Sigmoid colon (tissue), 7 donors: ENCODE measurements around the gene S100A14. TPM values are rescaled to one million over a fixed set of nuclear protein-coding genes. Genes with fewer than 3 reads are reported as not detected.

ENCODE experiments used
- DNase-seq: peaks from one replicate; pipeline ENCODE4 v3.0.0-alpha.2; 2019
- H3K27ac ChIP-seq, 4 donors: fragments of 200-600 bp; sonication (generic); one replicate each; pipeline ENCODE4 v1.5.1; 2016 to 2019; ENCODE audit warnings: mild to moderate bottlenecking in 1 of 4
- H3K27me3 ChIP-seq, 3 donors: fragments of 200-600 bp; sonication (generic); one replicate each; pipeline ENCODE4 v1.5.1; 2019; ENCODE audit warnings: mild to moderate bottlenecking in 1 of 3
- H3K36me3 ChIP-seq, 4 donors: fragments of 200-600 bp; sonication (generic); one replicate each; pipeline ENCODE4 v1.5.1; 2016 to 2019
- H3K4me1 ChIP-seq, 4 donors: fragments of 200-600 bp; sonication (generic); one replicate each; pipeline ENCODE4 v1.5.1; 2017 to 2019
- H3K4me3 ChIP-seq, 4 donors: fragments of 200-600 bp; sonication (generic); one replicate each; pipeline ENCODE4 v1.5.1; 2017 to 2019; ENCODE audit warnings: mild to moderate bottlenecking in 2 of 4, moderate library complexity in 1 of 4
- H3K9me3 ChIP-seq, 4 donors: fragments of 200-600 bp in 3 of 4; sonication (generic) in 3 of 4; one replicate each; pipeline versions ENCODE4 v1.5.1 to v1.6.1; 2013 to 2019
- CTCF ChIP-seq, 4 experiments: fragments of 450-650 bp in 3 of 4; fragments of 200-600 bp in 1 of 4; IDR thresholded peaks; one replicate each; pipeline ENCODE4 v1.5.1; 2016 to 2019; ENCODE audit warnings: antibody characterized with exemption in 4 of 4, mild to moderate bottlenecking in 3 of 4, moderate library complexity in 2 of 4
- EP300 ChIP-seq, 4 donors: sonication (generic); formaldehyde crosslinking; IDR thresholded peaks; one replicate each; pipeline ENCODE4 v1.6.1; 2017; ENCODE audit warnings: antibody characterized with exemption in 4 of 4
- POLR2A ChIP-seq, 2 donors: fragments of 450-650 bp; IDR thresholded peaks; one replicate each; pipeline ENCODE4 v1.6.1; 2016; ENCODE audit warnings: antibody characterized with exemption in 2 of 2, mild to moderate bottlenecking in 2 of 2, moderate library complexity in 2 of 2
- POLR2AphosphoS5 ChIP-seq, 4 donors: sonication (generic); formaldehyde crosslinking; IDR thresholded peaks; one replicate each; pipeline ENCODE4 v1.6.1; 2017; ENCODE audit warnings: antibody characterized with exemption in 4 of 4
- WGBS, 2 donors: extraction: QIAGEN DNeasy Blood & Tissue Kit; methylation state at CpG; one replicate each; pipeline ENCODE4 v1.1.7; 2013; 5-methylcytosine and 5-hydroxymethylcytosine counted together
- intact Hi-C: fragments of 100-400 bp; cut with DNase I; formaldehyde crosslinking; loops from one replicate; pipeline ENCODE4 v1.15.1; 2023
- polyA plus RNA-seq, 3 donors: library from polyadenylated mRNA; stranded (reverse); fragments of 200-250 nt; gene quantifications; one replicate each; pipeline ENCODE4 v1.2.3, GENCODE V29; 2013
- total RNA-seq, 4 donors: library from RNA; depleted of rRNA; stranded (reverse); fragments of >200 nt; gene quantifications; one replicate each; pipeline ENCODE4 v1.1.0, GENCODE V29; 2016
- donor health status: healthy with polysubstance abuse.
- donor health status: Bipolar disorder and iron deficiency.
- donor health status: healthy.

Gene S100A14
- total and polyA plus RNA-seq, 7 donors = 0.82 to 1,144 (median 789) TPM; not detected in 2

GRCh38 chr1:153627715-153628626, 11.8 kb upstream of the S100A14 start, which contains the start of gene S100A1:
TSS of gene S100A1 (plus strand) at chr1:153628434. CDS start at chr1:153630522, 2,088 bp downstream.
- peak; percentile 78 for DNase-seq

GRCh38 chr1:153626904-153627714, 11.0 kb upstream of the S100A14 start, which contains the start of gene S100A13:
TSS of gene S100A13 (minus strand) at chr1:153627505. CDS start at chr1:153626472, 1,033 bp downstream.
- no peaks in the 10 kb centered on the region for H3K27me3 ChIP-seq
- peak within 1 kb of the TSS; percentile 45 to 62 (median 60) for H3K4me3 ChIP-seq
- peak; percentile 92 for DNase-seq
- TF ChIP-seq POLR2A (IDR thresholded peaks at IDR 0.05) = peak in 1 of 2 donors; percentile 61
- no peak for TF ChIP-seq EP300 (IDR thresholded peaks at IDR 0.05)
- peak; percentile 73 to 92 (median 86) for TF ChIP-seq POLR2AphosphoS5 (IDR thresholded peaks at IDR 0.05)
- peak in 1 of 4 experiments; percentile 44 for TF ChIP-seq CTCF (IDR thresholded peaks at IDR 0.05)
- peaks cover 0 to 44% (median 42%) of the 10 kb centered on the region in 4 donors for H3K4me1 ChIP-seq
- H3K9me3 ChIP-seq = no peaks in the 10 kb centered on the region
- intact Hi-C loops = loop anchor here (2.0 kb wide), 1 partner anchor 60 kb away; no protein-coding TSS in a partner anchor
- 10 to 40% methylated on average over 28 of the region's 28 CpGs for WGBS, 2 donors
- peaks cover 0 to 5% (median 0%) of the 10 kb centered on the region in 4 donors for H3K36me3 ChIP-seq
- H3K27ac ChIP-seq = peak within 1 kb of the TSS; percentile 83 to 94 (median 90)

More at GRCh38 chr1:153627715-153628626, 11.8 kb upstream of the S100A14 start, which contains the start of gene S100A1:
- TF ChIP-seq POLR2AphosphoS5 (IDR thresholded peaks at IDR 0.05) = no peak
- peak in 3 of 4 experiments; percentile 28 to 50 (median 42) for TF ChIP-seq CTCF (IDR thresholded peaks at IDR 0.05)
- Histone ChIP-seq H3K36me3 (no peaks in the 10 kb centered on the region), H3K4me1 (peaks cover 0 to 41% (median 40%) of the 10 kb centered on the region in 4 donors), H3K4me3 (peak within 1 kb of the TSS; percentile 45 to 62 (median 60)), H3K9me3 (no peaks in the 10 kb centered on the region), H3K27ac (peak within 1 kb of the TSS; percentile 83 to 94 (median 90)), H3K27me3 (no peaks in the 10 kb centered on the region)
- WGBS, 2 donors = 41 to 72% methylated on average over 10 of the region's 10 CpGs
- intact Hi-C loops = loop anchor here (2.0 kb wide), 1 partner anchor 61 kb away; no protein-coding TSS in a partner anchor

GRCh38 chr1:153626477-153626903, 10.4 kb upstream of the S100A14 start:
- intact Hi-C loops = loop anchor here (2.0 kb wide), 1 partner anchor 60 kb away; no protein-coding TSS in a partner anchor
- TF ChIP-seq POLR2A (IDR thresholded peaks at IDR 0.05) = no peak
- TF ChIP-seq EP300 (IDR thresholded peaks at IDR 0.05) = no peak
- TF ChIP-seq CTCF (IDR thresholded peaks at IDR 0.05) = no peak
- no peak for TF ChIP-seq POLR2AphosphoS5 (IDR thresholded peaks at IDR 0.05)
- Histone ChIP-seq H3K27ac (peak overlapping the region; percentile 83 to 94 (median 90)), H3K9me3 (no peaks in the 10 kb centered on the region), H3K36me3 (peaks cover 0 to 8% (median 0%) of the 10 kb centered on the region in 4 donors), H3K4me1 (peaks cover 0 to 45% (median 43%) of the 10 kb centered on the region in 4 donors), H3K4me3 (peak overlapping the region; percentile 45 to 62 (median 60)), H3K27me3 (no peaks in the 10 kb centered on the region)
- DNase-seq = peak; percentile 56
- 63 to 74% methylated on average over 3 of the region's 3 CpGs for WGBS, 2 donors

GRCh38 chr1:153624965-153625611, 9.0 kb upstream of the S100A14 start:
- TF ChIP-seq POLR2AphosphoS5 (IDR thresholded peaks at IDR 0.05) (peak in 1 of 4 donors; percentile 17), POLR2A (IDR thresholded peaks at IDR 0.05) (no peak), CTCF (IDR thresholded peaks at IDR 0.05) (no peak)
- Histone ChIP-seq H3K4me3 (no peak overlapping the region), H3K4me1 (peaks cover 0 to 45% (median 43%) of the 10 kb centered on the region in 4 donors), H3K36me3 (peaks cover 0 to 15% (median 0%) of the 10 kb centered on the region in 4 donors), H3K27ac (peak overlapping the region; percentile 83 to 94 (median 90)), H3K9me3 (no peaks in the 10 kb centered on the region), H3K27me3 (no peaks in the 10 kb centered on the region)
- 90 to 95% methylated on average over 10 of the region's 10 CpGs for WGBS, 2 donors
- intact Hi-C loops = no loop called here
- peak; percentile 64 for DNase-seq
